Right lobe of liver (tissue), 6 donors: Measurements from ENCODE around the gene TMEM176A. TPM values are rescaled to one million over a fixed set of nuclear protein-coding genes. Genes with fewer than 3 reads are reported as not detected.

Experiments used
- ATAC-seq, 4 donors: fragments of 200-7000 bp; cut with Tn5 transposase; one replicate each; pipeline ENCODE4 v1.9.1; 2020; ENCODE audit warnings: mild to moderate bottlenecking in 4 of 4, moderate library complexity in 4 of 4
- DNase-seq, 3 donors: peaks; one replicate each; pipeline ENCODE4 v3.0.0-alpha.2; 2020
- H3K27ac ChIP-seq, 3 donors: fragments of 200-600 bp; one replicate each; pipeline ENCODE4 v1.8.0; 2022
- H3K27me3 ChIP-seq, 2 donors: fragments of 200-600 bp; one replicate each; pipeline ENCODE4 v1.8.0; 2022
- H3K36me3 ChIP-seq, 4 donors: fragments of 200-600 bp; sonication (generic) in 1 of 4; one replicate each; pipeline versions ENCODE4 v1.5.1 to v1.8.0; 2017 to 2022; ENCODE audit warnings: control low read depth in 1 of 4
- H3K4me1 ChIP-seq, 4 donors: fragments of 200-600 bp; sonication (generic) in 1 of 4; one replicate each; pipeline versions ENCODE4 v1.5.1 to v1.8.0; 2017 to 2022; ENCODE audit warnings: control low read depth in 1 of 4
- H3K4me3 ChIP-seq, 3 donors: fragments of 200-600 bp; one replicate each; pipeline ENCODE4 v1.8.0; 2022
- H3K9me3 ChIP-seq, 4 donors: fragments of 200-600 bp; sonication (generic) in 1 of 4; one replicate each; pipeline versions ENCODE4 v1.5.1 to v1.8.0; 2017 to 2022; ENCODE audit warnings: control low read depth in 1 of 4
- CTCF ChIP-seq, 4 donors: fragments of 200-600 bp in 3 of 4; fragments of 450-650 bp in 1 of 4; IDR thresholded peaks; one replicate each; pipeline versions ENCODE4 v1.5.1 to v1.8.0; 2016 to 2022; ENCODE audit warnings: antibody characterized with exemption in 4 of 4, mild to moderate bottlenecking in 2 of 4
- POLR2A ChIP-seq: fragments of 450-650 bp; IDR thresholded peaks from one replicate; pipeline ENCODE4 v1.6.1; 2017; ENCODE audit warnings: antibody characterized with exemption, mild to moderate bottlenecking
- WGBS: methylation state at CpG from one replicate; pipeline ENCODE4 v1.1.6; 2018; ENCODE audit warnings: low coverage, low lambda C conversion rate; ENCODE audit not compliant: insufficient coverage; ENCODE audit errors: missing lambda C conversion rate; 5-methylcytosine and 5-hydroxymethylcytosine counted together
- intact Hi-C, 2 donors: fragments of 100-400 bp; cut with DNase I; formaldehyde crosslinking; loops; one replicate each; pipeline versions ENCODE4 v1.11.2 to v1.14.1; 2022
- total RNA-seq, 6 experiments: library from RNA; depleted of rRNA in 2 of 6; stranded (reverse); fragments of >200 nt in 2 of 6; fragmentation: NEBNext Ultra II Directional in 3 of 6; extraction: Animal tissue kit (Norgen Biotek cat#: 25700) in 3 of 6; gene quantifications; one replicate each; pipeline versions ENCODE4 v1.1.0 to v1.2.4, GENCODE V29; 2016 to 2023
- donor health status: DM: no; HTN: yes; CAD: no.
- donor health status: DM: no; HTN: no; CAD: no.
- donor health status: DM: no; HTN: no; CAD: no.
- donor health status: DM: no; HTN: yes; CAD: no.
- donor health status: DM: no; HTN: yes; CAD: no.

The TMEM176A gene
- total RNA-seq, 6 experiments from 2014 or later = 441 to 1,033 (median 702) TPM

GRCh38 chr7:150790416-150791075 lies 10.0 kb upstream of the TMEM176A start:
- no peak overlapping the region for H3K4me3 ChIP-seq
- peaks cover 0 to 30% (median 12%) of the 10 kb centered on the region in 4 donors for H3K4me1 ChIP-seq
- intact Hi-C loops = no loop called here
- H3K27me3 ChIP-seq = no peaks in the 10 kb centered on the region
- no peaks in the 10 kb centered on the region for H3K9me3 ChIP-seq
- H3K36me3 ChIP-seq = peaks cover 0 to 50% (median 23%) of the 10 kb centered on the region in 4 donors
- WGBS = 68% methylated on average over 5 of the region's 9 CpGs
- DNase-seq (no peak), ATAC-seq (no peak)
- H3K27ac ChIP-seq = no peak overlapping the region
- TF ChIP-seq CTCF (IDR thresholded peaks at IDR 0.05) (no peak), POLR2A (no peak)

GRCh38 chr7:150791304-150791703 lies 9.3 kb upstream of the TMEM176A start:
- no peaks in the 10 kb centered on the region for H3K27me3 ChIP-seq
- TF ChIP-seq CTCF (IDR thresholded peaks at IDR 0.05) (no peak), POLR2A (no peak)
- no peaks in the 10 kb centered on the region for H3K9me3 ChIP-seq
- DNase-seq (no peak), ATAC-seq (no peak)
- 89% methylated on average over 3 of the region's 5 CpGs for WGBS
- H3K4me3 ChIP-seq = no peak overlapping the region
- H3K4me1 ChIP-seq = peaks cover 0 to 29% (median 12%) of the 10 kb centered on the region in 4 donors
- no peak overlapping the region for H3K27ac ChIP-seq
- intact Hi-C loops = no loop called here
- H3K36me3 ChIP-seq = peaks cover 0 to 58% (median 26%) of the 10 kb centered on the region in 4 donors

GRCh38 chr7:150791746-150792452 lies 8.7 kb upstream of the TMEM176A start:
- H3K36me3 ChIP-seq = peaks cover 0 to 60% (median 26%) of the 10 kb centered on the region in 4 donors
- no peak for DNase-seq
- no peak overlapping the region for H3K4me3 ChIP-seq
- peaks cover 0 to 30% (median 12%) of the 10 kb centered on the region in 4 donors for H3K4me1 ChIP-seq
- no peak for TF ChIP-seq CTCF (IDR thresholded peaks at IDR 0.05)
- no peak for TF ChIP-seq POLR2A
- no peaks in the 10 kb centered on the region for H3K27me3 ChIP-seq
- H3K27ac ChIP-seq = no peak overlapping the region
- ATAC-seq = no peak
- H3K9me3 ChIP-seq = no peaks in the 10 kb centered on the region
- whole genome bisulfite sequencing = 72% methylated on average over 2 of the region's 12 CpGs
- intact Hi-C loops = no loop called here

- H3K27ac ChIP-seq = no peak overlapping the region
- TF ChIP-seq POLR2A (no peak), CTCF (IDR thresholded peaks at IDR 0.05) (no peak)
- WGBS = 80% methylated on average over 3 of the region's 6 CpGs
- no peak for DNase-seq
- no peaks in the 10 kb centered on the region for H3K27me3 ChIP-seq
- peaks cover 0 to 28% (median under 1%) of the 10 kb centered on the region in 4 donors for H3K4me1 ChIP-seq
- no peak for ATAC-seq
- peaks cover 0 to 60% (median 26%) of the 10 kb centered on the region in 4 donors for H3K36me3 ChIP-seq
- intact Hi-C loops = no loop called here
- no peaks in the 10 kb centered on the region for H3K9me3 ChIP-seq
- no peak overlapping the region for H3K4me3 ChIP-seq
These were observed 6.9 kb upstream of the TMEM176A start for GRCh38 chr7:150793569-150794238.
